Trophoblast cell (in vitro differentiated cells and primary cell): ENCODE data around the gene CIB4.

Experiments used
- DNase-seq, 2 donors: peaks; one replicate each; pipeline ENCODE4 v3.0.0-alpha.2; 2016
- H2AFZ ChIP-seq: 2 replicates; pipeline ENCODE4 v1.6.1; 2013; ENCODE audit warnings: low read length, moderate library complexity, mild to moderate bottlenecking; ENCODE audit not compliant: insufficient read depth, poor library complexity
- H2AK5ac ChIP-seq: 2 replicates; pipeline ENCODE4 v1.6.1; 2013; ENCODE audit warnings: mild to moderate bottlenecking, low read length
- H2BK120ac ChIP-seq: 2 replicates; pipeline ENCODE4 v1.6.1; 2013; ENCODE audit warnings: low read length, mild to moderate bottlenecking, moderate library complexity; ENCODE audit not compliant: insufficient read depth, poor library complexity
- H2BK12ac ChIP-seq: 2 replicates; pipeline ENCODE4 v1.6.1; 2013; ENCODE audit warnings: mild to moderate bottlenecking, low read length, moderate library complexity
- H2BK5ac ChIP-seq: 2 replicates; pipeline ENCODE4 v1.6.1; 2013; ENCODE audit warnings: low read length, low read depth, moderate library complexity, mild to moderate bottlenecking; ENCODE audit not compliant: poor library complexity
- H3K14ac ChIP-seq: 2 replicates; pipeline ENCODE4 v1.6.1; 2013; ENCODE audit warnings: mild to moderate bottlenecking, low read length
- H3K18ac ChIP-seq: 2 replicates; pipeline ENCODE4 v1.6.1; 2013; ENCODE audit warnings: mild to moderate bottlenecking, low read length
- H3K23ac ChIP-seq: 2 replicates; pipeline ENCODE4 v1.6.1; 2013; ENCODE audit warnings: low read length
- H3K27ac ChIP-seq: 2 replicates; pipeline ENCODE4 v1.5.1; 2013; ENCODE audit warnings: low read depth, mild to moderate bottlenecking, inconsistent platforms, low read length, moderate library complexity
- H3K27me3 ChIP-seq: 2 replicates; pipeline ENCODE4 v1.6.1; 2013; ENCODE audit warnings: inconsistent platforms, mild to moderate bottlenecking, low read length, moderate library complexity; ENCODE audit not compliant: insufficient read depth
- H3K36me3 ChIP-seq, 2 experiments: 1 replicate in 1 of 2; 2 replicates in 1 of 2; pipeline ENCODE4 v1.6.1; 2013; ENCODE audit warnings: low read length in 2 of 2, mild to moderate bottlenecking in 2 of 2, moderate library complexity in 1 of 2; ENCODE audit not compliant: insufficient read depth in 2 of 2, control insufficient read depth in 1 of 2
- H3K4ac ChIP-seq: 2 replicates; pipeline ENCODE4 v1.6.1; 2013; ENCODE audit warnings: low read depth, mild to moderate bottlenecking, low read length, moderate library complexity
- H3K4me1 ChIP-seq, 2 experiments: 1 replicate in 1 of 2; 2 replicates in 1 of 2; pipeline ENCODE4 v1.6.1; 2013; ENCODE audit warnings: low read length in 2 of 2, mild to moderate bottlenecking in 2 of 2, moderate library complexity in 1 of 2; ENCODE audit not compliant: insufficient read depth in 2 of 2, control insufficient read depth in 1 of 2
- H3K4me2 ChIP-seq: 2 replicates; pipeline ENCODE4 v1.6.1; 2013; ENCODE audit warnings: inconsistent platforms, mild to moderate bottlenecking, low read length, moderate library complexity
- H3K4me3 ChIP-seq: 2 replicates; pipeline ENCODE4 v1.5.1; 2013; ENCODE audit warnings: mild to moderate bottlenecking, low read depth, low read length, inconsistent platforms
- H3K79me1 ChIP-seq: one replicate; pipeline ENCODE4 v1.6.1; 2013; ENCODE audit warnings: low read length
- H3K79me2 ChIP-seq: 2 replicates; pipeline ENCODE4 v1.6.1; 2013; ENCODE audit warnings: low read length, mild to moderate bottlenecking; ENCODE audit not compliant: control insufficient read depth, insufficient read depth, poor library complexity
- H3K9ac ChIP-seq: 2 replicates; pipeline ENCODE4 v1.6.1; 2013; ENCODE audit warnings: mild to moderate bottlenecking, low read length
- H3K9me3 ChIP-seq: 2 replicates; pipeline ENCODE4 v1.6.1; 2013; ENCODE audit warnings: low read depth, mild to moderate bottlenecking, control low read depth, inconsistent platforms, low read length; ENCODE audit not compliant: insufficient read depth
- H4K12ac ChIP-seq: 2 replicates; pipeline ENCODE4 v1.6.1; 2013; ENCODE audit warnings: low read depth, mild to moderate bottlenecking, low read length, moderate library complexity
- H4K8ac ChIP-seq: 2 replicates; pipeline ENCODE4 v1.6.1; 2013; ENCODE audit warnings: low read depth, mild to moderate bottlenecking, low read length, moderate library complexity
- H4K91ac ChIP-seq: one replicate; pipeline ENCODE4 v1.6.1; 2013; ENCODE audit warnings: low read depth, mild to moderate bottlenecking, low read length, moderate library complexity
- WGBS: extraction: QIAGEN DNeasy Blood & Tissue Kit; methylation state at CpG from one replicate; pipeline ENCODE4 v1.1.7; 2013; ENCODE audit warnings: missing lambda C conversion rate; ENCODE audit not compliant: insufficient read length, insufficient coverage; ENCODE audit errors: extremely low coverage; 5-methylcytosine and 5-hydroxymethylcytosine counted together

The CIB4 gene

GRCh38 chr2:26602575-26602974 lies 38.6 kb downstream of the CIB4 start:
- Histone ChIP-seq H3K9ac (no peak overlapping the region), H3K27ac (no peak overlapping the region), H2BK5ac (no peak overlapping the region), H3K18ac (no peak overlapping the region), H4K91ac (no peak overlapping the region), H3K79me2 (no peaks in the 10 kb centered on the region), H4K8ac (no peak overlapping the region), H3K4ac (no peak overlapping the region), H4K12ac (no peak overlapping the region), H3K9me3 (no peaks in the 10 kb centered on the region), H3K4me2 (no peak overlapping the region), H3K4me3 (no peak overlapping the region), H2BK120ac (no peak overlapping the region), H3K23ac (no peak overlapping the region), H3K4me1 (peaks cover 7 to 10% of the 10 kb centered on the region in 2 experiments), H3K27me3 (no peaks in the 10 kb centered on the region), H3K36me3 (no peaks in the 10 kb centered on the region), H3K79me1 (no peaks in the 10 kb centered on the region), H3K14ac (no peak overlapping the region), H2AK5ac (no peak overlapping the region), H2AFZ (no peak overlapping the region), H2BK12ac (no peak overlapping the region)
- WGBS = no CpG with 5 or more reads among the region's 6 CpGs
- no peak for DNase-seq

- H3K9me3 ChIP-seq = no peaks in the 10 kb centered on the region
- no peak overlapping the region for H3K4me3 ChIP-seq
- no peak overlapping the region for H2AK5ac ChIP-seq
- H3K36me3 ChIP-seq = no peaks in the 10 kb centered on the region
- H3K27ac ChIP-seq = no peak overlapping the region
- no peak overlapping the region for H3K14ac ChIP-seq
- no peak overlapping the region for H2BK120ac ChIP-seq
- H3K23ac ChIP-seq = no peak overlapping the region
- H3K4me1 ChIP-seq = no peaks in the 10 kb centered on the region
- H3K79me1 ChIP-seq = no peaks in the 10 kb centered on the region
- H3K18ac ChIP-seq = no peak overlapping the region
- no peak overlapping the region for H3K4me2 ChIP-seq
- no peak overlapping the region for H2BK12ac ChIP-seq
- H4K91ac ChIP-seq = no peak overlapping the region
- no peaks in the 10 kb centered on the region for H3K79me2 ChIP-seq
- H4K8ac ChIP-seq = no peak overlapping the region
- H2BK5ac ChIP-seq = no peak overlapping the region
- no peak overlapping the region for H3K9ac ChIP-seq
- DNase-seq = no peak
- no peak overlapping the region for H4K12ac ChIP-seq
- H3K4ac ChIP-seq = no peak overlapping the region
- WGBS = no CpG with 5 or more reads among the region's 2 CpGs
- no peak overlapping the region for H2AFZ ChIP-seq
- H3K27me3 ChIP-seq = no peaks in the 10 kb centered on the region
Measured at GRCh38 chr2:26599387-26599786, 41.8 kb downstream of the CIB4 start.

- H4K91ac ChIP-seq = no peak overlapping the region
- no peak for DNase-seq
- no peak overlapping the region for H2BK5ac ChIP-seq
- no peak overlapping the region for H3K27ac ChIP-seq
- no peak overlapping the region for H3K4ac ChIP-seq
- H3K4me3 ChIP-seq = no peak overlapping the region
- no peak overlapping the region for H2AK5ac ChIP-seq
- H3K79me2 ChIP-seq = no peaks in the 10 kb centered on the region
- H2AFZ ChIP-seq = no peak overlapping the region
- H3K4me1 ChIP-seq = no peaks in the 10 kb centered on the region
- H3K14ac ChIP-seq = no peak overlapping the region
- no CpG with 5 or more reads among the region's 4 CpGs for WGBS
- no peak overlapping the region for H3K9ac ChIP-seq
- no peaks in the 10 kb centered on the region for H3K79me1 ChIP-seq
- H3K18ac ChIP-seq = no peak overlapping the region
- no peaks in the 10 kb centered on the region for H3K9me3 ChIP-seq
- H2BK12ac ChIP-seq = no peak overlapping the region
- no peak overlapping the region for H4K8ac ChIP-seq
- H2BK120ac ChIP-seq = no peak overlapping the region
- no peak overlapping the region for H3K23ac ChIP-seq
- no peak overlapping the region for H4K12ac ChIP-seq
- no peaks in the 10 kb centered on the region for H3K36me3 ChIP-seq
- no peaks in the 10 kb centered on the region for H3K27me3 ChIP-seq
- no peak overlapping the region for H3K4me2 ChIP-seq
Measured at GRCh38 chr2:26598996-26599373, 42.2 kb downstream of the CIB4 start.

GRCh38 chr2:26598336-26598995 lies 42.7 kb downstream of the CIB4 start:
- Histone ChIP-seq H2BK120ac (no peak overlapping the region), H3K18ac (no peak overlapping the region), H3K4me3 (no peak overlapping the region), H3K4ac (no peak overlapping the region), H3K27ac (no peak overlapping the region), H3K79me2 (no peaks in the 10 kb centered on the region), H3K14ac (no peak overlapping the region), H3K9ac (no peak overlapping the region), H3K27me3 (no peaks in the 10 kb centered on the region), H2BK5ac (no peak overlapping the region), H4K91ac (no peak overlapping the region), H4K12ac (no peak overlapping the region), H4K8ac (no peak overlapping the region), H2BK12ac (no peak overlapping the region), H3K4me2 (no peak overlapping the region), H3K4me1 (no peaks in the 10 kb centered on the region), H2AK5ac (no peak overlapping the region), H3K79me1 (no peaks in the 10 kb centered on the region), H3K36me3 (no peaks in the 10 kb centered on the region), H3K23ac (no peak overlapping the region), H3K9me3 (no peaks in the 10 kb centered on the region), H2AFZ (no peak overlapping the region)
- no peak for DNase-seq
- WGBS = no CpG with 5 or more reads among the region's 13 CpGs
